Glutamatergic neuron (in vitro differentiated cells): ENCODE data around the gene ZNF428. TPM values are rescaled to one million over a fixed set of nuclear protein-coding genes. Genes with fewer than 3 reads are reported as not detected.

Source experiments
- DNase-seq: peaks from one replicate; pipeline ENCODE4 v3.0.0; 2022
- H3K27ac Mint-ChIP-seq: one replicate; pipeline ENCODE4 v1.8.0; 2020; ENCODE audit warnings: mild to moderate bottlenecking, mixed read lengths, inconsistent platforms; ENCODE audit not compliant: unreplicated experiment
- H3K27me3 Mint-ChIP-seq: one replicate; pipeline ENCODE4 v1.8.0; 2020; ENCODE audit warnings: mild to moderate bottlenecking, moderate library complexity, mixed read lengths, inconsistent platforms; ENCODE audit not compliant: unreplicated experiment
- H3K36me3 Mint-ChIP-seq: one replicate; pipeline ENCODE4 v1.8.0; 2020; ENCODE audit warnings: mild to moderate bottlenecking, mixed read lengths, inconsistent platforms; ENCODE audit not compliant: unreplicated experiment
- H3K4me1 Mint-ChIP-seq: one replicate; pipeline ENCODE4 v1.8.0; 2020; ENCODE audit warnings: mild to moderate bottlenecking, low read depth, mixed read lengths, inconsistent platforms; ENCODE audit not compliant: unreplicated experiment
- H3K4me3 Mint-ChIP-seq: one replicate; pipeline ENCODE4 v1.8.0; 2020; ENCODE audit warnings: mild to moderate bottlenecking, mixed read lengths, inconsistent platforms; ENCODE audit not compliant: unreplicated experiment
- H3K9me3 Mint-ChIP-seq: one replicate; pipeline ENCODE4 v1.8.0; 2020; ENCODE audit warnings: mild to moderate bottlenecking, moderate library complexity, mixed read lengths, inconsistent platforms; ENCODE audit not compliant: unreplicated experiment
- CTCF ChIP-seq: fragments of 200-600 bp; sonication (generic); IDR thresholded peaks from one replicate; pipeline ENCODE4 v1.5.0; 2021; ENCODE audit not compliant: partially characterized antibody, unreplicated experiment
- total RNA-seq: library from RNA; stranded (reverse); fragmentation: NEBNext Ultra II Directional; extraction: Animal tissue kit (Norgen Biotek cat#: 25700); gene quantifications from one replicate; pipeline ENCODE4 v1.2.1, GENCODE V29; 2021; ENCODE audit not compliant: unreplicated experiment

Gene ZNF428
- total RNA-seq, 1 donor from 2014 or later = 139 TPM

DNA sequence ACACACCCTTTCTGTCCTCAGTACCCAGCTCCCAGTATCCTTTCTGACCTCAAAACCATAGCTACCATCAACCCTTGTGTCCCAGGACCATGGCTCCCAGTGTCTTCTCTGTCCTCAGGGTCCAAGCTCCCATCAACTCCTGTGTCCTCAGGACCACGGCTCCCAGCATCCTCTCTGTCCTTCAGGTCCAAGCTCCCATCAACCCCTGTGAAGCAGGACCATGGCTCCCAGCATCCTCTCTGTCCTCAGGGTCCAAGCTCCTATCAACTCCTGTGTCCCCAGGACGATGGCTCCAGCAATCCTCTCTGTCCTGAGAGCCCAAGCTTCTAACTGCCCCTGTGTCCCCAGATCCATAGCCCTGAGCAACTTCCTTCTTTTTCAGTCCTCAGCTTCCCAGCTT, 21.9 kb upstream of the ZNF428 start:
- no peak for TF ChIP-seq CTCF
- H3K4me1 Mint-ChIP-seq = peaks cover 9% of the 10 kb centered on the region
- H3K36me3 Mint-ChIP-seq = peaks cover 8% of the 10 kb centered on the region
- peak overlapping the region; percentile 78 for H3K4me3 Mint-ChIP-seq
- no peak overlapping the region for H3K27ac Mint-ChIP-seq
- DNase-seq = no peak
- peaks cover 23% of the 10 kb centered on the region for H3K27me3 Mint-ChIP-seq
- H3K9me3 Mint-ChIP-seq = peaks cover 19% of the 10 kb centered on the region

- peaks cover 8% of the 10 kb centered on the region for H3K36me3 Mint-ChIP-seq
- H3K27ac Mint-ChIP-seq = peak overlapping the region; percentile 62
- DNase-seq = no peak
- peak overlapping the region; percentile 86 for H3K4me3 Mint-ChIP-seq
- H3K27me3 Mint-ChIP-seq = peaks cover 24% of the 10 kb centered on the region
- peaks cover 9% of the 10 kb centered on the region for H3K4me1 Mint-ChIP-seq
- peaks cover 19% of the 10 kb centered on the region for H3K9me3 Mint-ChIP-seq
- TF ChIP-seq CTCF = no peak
Measured at GRCh38 chr19:43640424-43640757, 21.0 kb upstream of the ZNF428 start.

DNA sequence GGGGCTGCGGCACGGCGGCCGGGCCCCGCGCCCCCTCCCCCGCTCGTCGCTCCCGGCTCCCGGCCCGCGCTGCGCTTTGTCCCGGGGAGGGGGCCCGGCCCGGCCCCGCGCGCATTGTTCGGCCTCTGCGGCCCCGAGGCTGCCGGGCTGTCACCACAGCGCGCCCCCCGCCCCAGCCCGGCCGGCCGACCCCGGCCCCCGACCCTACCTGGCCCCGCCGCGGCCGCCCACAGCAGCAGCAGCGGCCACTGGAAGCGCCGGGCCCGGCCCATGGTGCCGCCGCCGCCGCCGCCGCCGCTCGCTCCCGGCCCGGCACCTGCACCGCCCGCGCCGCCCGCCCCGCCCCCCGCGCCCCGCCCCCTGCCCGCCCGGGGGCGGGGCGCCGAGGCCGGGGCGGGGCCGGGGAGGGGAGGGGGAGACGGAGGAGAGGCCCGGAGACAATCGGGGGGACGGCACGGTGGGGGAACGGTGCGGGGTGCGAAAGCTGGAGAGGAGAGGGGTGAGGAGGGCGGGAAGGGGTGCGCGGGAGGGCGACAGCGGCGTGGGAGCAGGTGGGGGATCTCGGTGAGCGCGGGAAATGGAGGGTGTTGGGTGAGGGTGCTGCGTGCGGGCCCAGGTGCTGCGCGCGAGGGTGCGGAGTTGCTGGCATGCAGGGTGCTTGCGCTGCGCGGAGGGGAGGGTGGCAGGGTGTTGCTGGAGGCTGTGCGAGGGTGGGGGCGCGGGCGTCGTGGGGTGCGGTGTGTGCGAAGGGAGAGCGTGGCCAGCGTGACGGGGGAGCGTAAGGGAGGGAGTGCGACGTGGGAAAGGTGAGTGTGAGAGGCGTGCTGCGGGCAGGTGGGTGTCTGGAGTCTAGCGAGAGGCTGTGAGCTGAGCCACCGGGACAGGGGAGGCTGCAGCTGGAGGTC, 20.3 kb upstream of the ZNF428 start, which contains the start of gene CADM4:
Gene CADM4 (minus strand): TSS at position 332 of the 905 bp plus-strand sequence. CDS start 60 bp downstream, at position 272.
- Mint-ChIP-seq H3K27ac (peak within 1 kb of the TSS; percentile 85), H3K36me3 (peaks cover 8% of the 10 kb centered on the region), H3K9me3 (peaks cover 19% of the 10 kb centered on the region), H3K4me1 (peaks cover 9% of the 10 kb centered on the region), H3K4me3 (peak within 1 kb of the TSS; percentile 95), H3K27me3 (peaks cover 24% of the 10 kb centered on the region)
- peak; percentile 62 for DNase-seq
- TF ChIP-seq CTCF = no peak

DNA sequence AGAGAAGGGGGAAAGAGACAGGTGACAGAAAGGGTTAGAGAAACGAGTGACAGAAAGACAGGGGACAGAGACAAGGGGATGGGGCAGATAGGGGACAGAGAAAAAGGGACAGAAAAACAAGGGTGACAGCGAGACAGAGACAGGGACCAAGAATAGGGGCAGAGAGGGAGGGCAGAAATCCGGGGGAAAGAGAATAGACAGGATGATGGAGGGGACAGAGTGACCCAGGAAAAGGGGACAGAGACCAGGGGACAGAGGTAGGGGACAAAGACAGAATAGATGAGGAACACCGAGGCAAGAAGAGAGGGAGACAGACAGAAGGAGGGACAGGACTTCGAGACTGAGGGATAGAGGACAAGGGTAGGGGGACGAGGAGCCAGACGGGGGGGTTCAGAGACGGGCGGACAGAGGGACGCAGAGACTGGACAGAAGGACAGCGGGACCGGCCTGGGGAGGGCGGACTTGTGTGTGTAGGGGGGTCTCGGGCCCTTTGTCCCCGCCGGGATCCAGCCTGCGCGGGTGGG, 19.6 kb upstream of the ZNF428 start:
- H3K4me1 Mint-ChIP-seq = peaks cover 9% of the 10 kb centered on the region
- peak overlapping the region; percentile 95 for H3K4me3 Mint-ChIP-seq
- peaks cover 17% of the 10 kb centered on the region for H3K9me3 Mint-ChIP-seq
- peaks cover 8% of the 10 kb centered on the region for H3K36me3 Mint-ChIP-seq
- DNase-seq = no peak
- TF ChIP-seq CTCF = no peak
- peak overlapping the region; percentile 85 for H3K27ac Mint-ChIP-seq
- peaks cover 24% of the 10 kb centered on the region for H3K27me3 Mint-ChIP-seq
